ENCODE results near the gene PFKFB4.

PFKFB4 gene

DNA sequence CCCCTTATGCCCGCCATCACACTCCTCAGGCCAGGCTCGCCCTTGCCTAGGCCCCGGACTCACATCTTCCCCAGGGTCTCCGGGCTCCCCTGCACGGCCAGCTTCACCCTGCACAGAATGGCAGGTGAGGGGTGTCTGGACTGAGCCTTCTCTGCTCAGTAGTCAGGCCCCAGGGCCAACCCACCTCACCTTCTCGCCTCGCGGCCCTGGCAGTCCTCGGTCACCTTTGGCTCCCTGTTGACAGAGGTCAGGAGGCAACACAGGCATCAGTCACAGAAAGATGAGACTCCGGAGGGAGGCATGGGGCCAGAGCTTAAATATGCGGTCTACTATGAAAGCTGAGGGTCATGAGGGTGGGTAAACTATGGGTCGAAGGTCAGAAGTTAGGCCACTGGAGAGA is 15.3 kb upstream of the PFKFB4 start:
- no peak for DNase-seq (ENCODE audit: low read depth)
- no peak overlapping the region for H3K4me3 ChIP-seq (ENCODE audit: low read depth, low read length)
- TF ChIP-seq, protein P1, sequence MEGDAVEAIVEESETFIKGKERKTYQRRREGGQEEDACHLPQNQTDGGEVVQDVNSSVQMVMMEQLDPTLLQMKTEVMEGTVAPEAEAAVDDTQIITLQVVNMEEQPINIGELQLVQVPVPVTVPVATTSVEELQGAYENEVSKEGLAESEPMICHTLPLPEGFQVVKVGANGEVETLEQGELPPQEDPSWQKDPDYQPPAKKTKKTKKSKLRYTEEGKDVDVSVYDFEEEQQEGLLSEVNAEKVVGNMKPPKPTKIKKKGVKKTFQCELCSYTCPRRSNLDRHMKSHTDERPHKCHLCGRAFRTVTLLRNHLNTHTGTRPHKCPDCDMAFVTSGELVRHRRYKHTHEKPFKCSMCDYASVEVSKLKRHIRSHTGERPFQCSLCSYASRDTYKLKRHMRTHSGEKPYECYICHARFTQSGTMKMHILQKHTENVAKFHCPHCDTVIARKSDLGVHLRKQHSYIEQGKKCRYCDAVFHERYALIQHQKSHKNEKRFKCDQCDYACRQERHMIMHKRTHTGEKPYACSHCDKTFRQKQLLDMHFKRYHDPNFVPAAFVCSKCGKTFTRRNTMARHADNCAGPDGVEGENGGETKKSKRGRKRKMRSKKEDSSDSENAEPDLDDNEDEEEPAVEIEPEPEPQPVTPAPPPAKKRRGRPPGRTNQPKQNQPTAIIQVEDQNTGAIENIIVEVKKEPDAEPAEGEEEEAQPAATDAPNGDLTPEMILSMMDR (IDR thresholded peaks at IDR 0.05; ENCODE audit: control insufficient read depth, extremely low read depth, insufficient read depth): no peak

DNA sequence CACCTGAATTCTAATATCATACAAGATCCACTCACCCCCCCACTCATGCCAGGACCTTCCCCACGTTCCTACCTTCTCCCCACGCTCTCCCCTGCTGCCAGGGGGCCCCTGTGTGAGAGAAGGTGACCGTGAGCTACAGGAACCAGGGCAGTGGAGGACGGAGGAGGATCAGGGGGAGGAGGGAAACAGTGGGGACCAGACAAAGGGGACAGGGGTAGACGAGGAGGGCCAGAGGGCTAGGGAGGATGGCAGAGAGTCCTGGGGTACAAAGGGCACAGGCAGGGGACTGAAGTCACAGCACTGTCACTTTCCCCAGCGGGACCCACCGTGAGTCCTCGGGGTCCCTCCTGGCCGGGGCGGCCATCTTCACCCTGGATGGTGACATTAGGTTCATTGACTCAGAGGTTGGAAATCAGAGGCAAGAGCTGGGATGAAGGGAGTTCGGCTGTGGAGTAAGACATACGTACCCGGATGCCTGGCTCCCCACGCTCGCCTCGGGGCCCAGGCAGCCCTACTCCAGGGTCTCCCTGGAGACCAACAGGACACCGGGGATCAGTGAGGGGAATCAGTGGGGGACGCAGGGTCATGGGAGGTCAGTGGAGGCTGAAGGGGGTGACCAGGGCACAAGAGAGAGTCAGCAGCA is 13.3 kb upstream of the PFKFB4 start:
- TF ChIP-seq, protein P1 (IDR thresholded peaks at IDR 0.05; ENCODE audit: control insufficient read depth, extremely low read depth, insufficient read depth): no peak
- DNase-seq (ENCODE audit: low read depth): no peak
- H3K4me3 ChIP-seq (ENCODE audit: low read depth, low read length): no peak overlapping the region

- TF ChIP-seq, protein P1 (IDR thresholded peaks at IDR 0.05; ENCODE audit: control insufficient read depth, extremely low read depth, insufficient read depth): no peak
- H3K4me3 ChIP-seq (ENCODE audit: low read depth, low read length): no peak overlapping the region
- DNase-seq (ENCODE audit: low read depth): no peak
Measured at GRCh38 chr3:48569400-48569799, 12.8 kb upstream of the PFKFB4 start.

- TF ChIP-seq, protein P1 (IDR thresholded peaks at IDR 0.05; ENCODE audit: control insufficient read depth, extremely low read depth, insufficient read depth): no peak
- H3K4me3 ChIP-seq (ENCODE audit: low read depth, low read length): no peak overlapping the region
- DNase-seq (ENCODE audit: low read depth): no peak
Measured at GRCh38 chr3:48568476-48568875, 11.9 kb upstream of the PFKFB4 start.

DNA sequence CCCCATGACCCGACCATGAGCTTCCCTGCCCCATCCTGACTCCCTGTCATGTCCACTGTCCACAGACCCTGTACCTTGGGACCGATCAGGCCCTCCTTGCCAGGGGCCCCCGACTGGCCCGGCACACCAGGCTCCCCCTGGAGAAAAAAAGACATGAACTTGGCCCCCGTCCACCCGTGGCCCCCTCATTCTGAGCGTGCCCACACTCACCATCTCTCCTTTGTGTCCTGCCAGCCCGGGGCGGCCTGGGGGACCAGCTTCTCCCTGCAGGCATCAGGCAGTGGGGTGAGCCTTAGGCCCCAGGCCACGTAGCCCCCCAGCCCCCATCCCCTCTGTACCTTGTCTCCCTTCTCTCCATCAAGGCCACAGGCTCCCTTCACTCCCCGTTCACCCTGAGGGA is 10.9 kb upstream of the PFKFB4 start:
- DNase-seq (ENCODE audit: low read depth): no peak
- H3K4me3 ChIP-seq (ENCODE audit: low read depth, low read length): no peak overlapping the region
- TF ChIP-seq, protein P1 (IDR thresholded peaks at IDR 0.05; ENCODE audit: control insufficient read depth, extremely low read depth, insufficient read depth): no peak

DNA sequence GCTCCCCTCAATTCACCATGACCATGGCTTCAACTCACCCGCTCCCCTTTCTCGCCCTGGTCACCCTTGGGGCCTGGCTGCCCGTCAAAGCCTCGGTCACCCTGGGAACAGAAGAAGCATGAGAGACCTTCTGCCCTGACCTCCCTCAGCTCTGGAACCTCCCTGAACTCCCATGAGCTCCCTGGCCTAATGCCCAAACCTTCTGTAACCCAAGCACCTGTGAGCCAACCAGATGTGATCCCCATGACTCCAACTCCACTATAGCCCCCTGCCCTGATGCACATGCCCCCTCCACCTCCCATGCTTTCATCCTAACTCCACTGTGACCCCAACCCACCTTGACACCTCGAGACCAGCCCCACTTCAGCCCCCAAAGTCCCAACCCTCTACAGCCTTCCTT is 10.5 kb upstream of the PFKFB4 start:
- no peak for DNase-seq (ENCODE audit: low read depth)
- H3K4me3 ChIP-seq (ENCODE audit: low read depth, low read length): no peak overlapping the region
- TF ChIP-seq, protein P1 (IDR thresholded peaks at IDR 0.05; ENCODE audit: control insufficient read depth, extremely low read depth, insufficient read depth): no peak

DNA sequence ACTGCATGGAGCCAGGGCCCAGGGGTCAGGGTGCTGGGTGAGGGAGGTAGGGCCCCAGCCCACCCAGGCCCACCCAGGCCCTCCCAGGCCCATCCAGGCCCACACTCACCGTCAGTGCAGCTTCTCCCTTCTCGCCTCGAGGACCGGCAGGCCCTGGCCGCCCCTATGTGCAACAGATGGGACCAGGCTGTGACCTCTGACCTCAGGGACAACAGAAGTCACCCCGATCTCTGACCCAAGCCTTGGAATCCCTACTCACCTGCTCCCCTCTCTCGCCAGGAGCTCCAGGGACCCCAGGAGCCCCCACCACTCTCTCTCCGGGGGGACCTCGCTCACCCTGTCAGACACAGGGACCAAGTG is 9.8 kb upstream of the PFKFB4 start:
- no peak for DNase-seq (ENCODE audit: low read depth)
- TF ChIP-seq, protein P1 (IDR thresholded peaks at IDR 0.05; ENCODE audit: control insufficient read depth, extremely low read depth, insufficient read depth): no peak
- H3K4me3 ChIP-seq (ENCODE audit: low read depth, low read length): no peak overlapping the region
